Skeletal muscle tissue (tissue), 4 donors: ENCODE measurements around the gene UGT1A6. TPM values are rescaled to one million over a fixed set of nuclear protein-coding genes. Genes with fewer than 3 reads are reported as not detected.
"Not testable (repeated sequence)": the region's sequence is repeated elsewhere in the genome, so short reads cannot be mapped to it uniquely, and the experiment has no call there.

Experiments
- H3K27ac ChIP-seq: one replicate; pipeline ENCODE4 v1.7.0; 2013; ENCODE audit warnings: mild to moderate bottlenecking, low read depth, low read length, inconsistent platforms
- H3K27me3 ChIP-seq, 3 donors: one replicate each; pipeline ENCODE4 v1.7.0; 2013; ENCODE audit warnings: low read length in 3 of 3; ENCODE audit not compliant: control insufficient read depth in 3 of 3, insufficient read depth in 3 of 3
- H3K36me3 ChIP-seq, 3 donors: one replicate each; pipeline ENCODE4 v1.7.0; 2013; ENCODE audit warnings: low read length in 3 of 3; ENCODE audit not compliant: control insufficient read depth in 3 of 3, insufficient read depth in 3 of 3
- H3K4me1 ChIP-seq, 3 donors: one replicate each; pipeline ENCODE4 v1.7.0; 2013; ENCODE audit warnings: low read length in 3 of 3, mild to moderate bottlenecking in 3 of 3; ENCODE audit not compliant: control insufficient read depth in 3 of 3, insufficient read depth in 3 of 3
- H3K4me3 ChIP-seq, 3 donors: one replicate each; pipeline ENCODE4 v1.7.0; 2013; ENCODE audit warnings: low read length in 3 of 3
- H3K9ac ChIP-seq, 3 donors: one replicate each; pipeline ENCODE4 v1.7.0; 2013; ENCODE audit warnings: low read length in 3 of 3, mild to moderate bottlenecking in 3 of 3, moderate library complexity in 2 of 3, low read depth in 1 of 3
- H3K9me3 ChIP-seq, 3 donors: one replicate each; pipeline ENCODE4 v1.7.0; 2013; ENCODE audit warnings: low read length in 3 of 3; ENCODE audit not compliant: control insufficient read depth in 3 of 3
- total RNA-seq: library from RNA; depleted of rRNA; stranded (reverse); fragments of >200 nt; gene quantifications from one replicate; pipeline ENCODE4 v1.2.3, GENCODE V29; 2014
- donor health status: Osteomylitis.

Gene UGT1A6
- total RNA-seq, 1 donor from 2014 or later: 0.52 TPM

DNA sequence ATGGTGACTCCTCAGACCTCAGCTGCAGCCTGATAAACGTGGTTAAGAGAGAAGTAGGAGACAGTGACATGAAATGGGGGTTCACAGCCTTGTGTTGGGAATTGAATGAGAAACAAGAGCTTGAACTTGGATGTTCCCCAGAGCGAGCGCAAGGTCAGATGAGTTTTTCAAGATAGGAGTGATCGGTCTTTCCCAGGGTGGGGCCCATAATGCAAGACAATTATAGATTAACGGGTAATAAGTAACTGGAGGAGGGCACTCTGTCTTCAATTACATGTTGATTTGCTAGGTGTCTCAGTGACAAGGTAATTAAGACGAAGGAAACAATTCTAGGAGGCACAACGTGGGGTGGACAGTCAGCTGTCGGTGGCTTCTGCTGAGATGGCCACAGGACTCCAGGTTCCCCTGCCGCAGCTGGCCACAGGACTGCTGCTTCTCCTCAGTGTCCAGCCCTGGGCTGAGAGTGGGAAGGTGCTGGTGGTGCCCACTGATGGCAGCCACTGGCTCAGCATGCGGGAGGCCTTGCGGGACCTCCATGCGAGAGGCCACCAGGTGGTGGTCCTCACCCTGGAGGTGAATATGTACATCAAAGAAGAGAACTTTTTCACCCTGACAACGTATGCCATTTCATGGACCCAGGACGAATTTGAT is 20.0 kb downstream of the UGT1A6 start, which contains the start of gene UGT1A5:
UGT1A5 (plus strand) TSS at position 297 of the 651 bp plus-strand sequence; CDS start at position 382, 85 bp downstream.
- Histone ChIP-seq H3K27me3 (peaks cover 0 to 11% (median 0%) of the 10 kb centered on the region in 3 donors), H3K9me3 (no peaks in the 10 kb centered on the region), H3K4me3 (no peak within 1 kb of the TSS), H3K36me3 (no peaks in the 10 kb centered on the region), H3K27ac (no peak within 1 kb of the TSS), H3K9ac (no peak within 1 kb of the TSS), H3K4me1 (no peaks in the 10 kb centered on the region)

GRCh38 chr2:233713262-233713615 is 20.5 kb downstream of the UGT1A6 start:
- H3K27ac ChIP-seq: no peak overlapping the region

GRCh38 chr2:233714121-233714520 is 21.4 kb downstream of the UGT1A6 start:
- Histone ChIP-seq H3K4me1 (no peaks in the 10 kb centered on the region), H3K9me3 (no peaks in the 10 kb centered on the region), H3K27ac (no peak overlapping the region), H3K4me3 (no peak overlapping the region), H3K9ac (no peak overlapping the region), H3K27me3 (peaks cover 0 to 11% (median 0%) of the 10 kb centered on the region in 3 donors), H3K36me3 (no peaks in the 10 kb centered on the region)

More at GRCh38 chr2:233713262-233713615, 20.5 kb downstream of the UGT1A6 start:
- no peak overlapping the region for H3K9ac ChIP-seq
- no peak overlapping the region for H3K4me3 ChIP-seq
- peaks cover 0 to 11% (median 0%) of the 10 kb centered on the region in 3 donors for H3K27me3 ChIP-seq
- H3K4me1 ChIP-seq: no peaks in the 10 kb centered on the region
- no peaks in the 10 kb centered on the region for H3K36me3 ChIP-seq
- no peaks in the 10 kb centered on the region for H3K9me3 ChIP-seq

DNA sequence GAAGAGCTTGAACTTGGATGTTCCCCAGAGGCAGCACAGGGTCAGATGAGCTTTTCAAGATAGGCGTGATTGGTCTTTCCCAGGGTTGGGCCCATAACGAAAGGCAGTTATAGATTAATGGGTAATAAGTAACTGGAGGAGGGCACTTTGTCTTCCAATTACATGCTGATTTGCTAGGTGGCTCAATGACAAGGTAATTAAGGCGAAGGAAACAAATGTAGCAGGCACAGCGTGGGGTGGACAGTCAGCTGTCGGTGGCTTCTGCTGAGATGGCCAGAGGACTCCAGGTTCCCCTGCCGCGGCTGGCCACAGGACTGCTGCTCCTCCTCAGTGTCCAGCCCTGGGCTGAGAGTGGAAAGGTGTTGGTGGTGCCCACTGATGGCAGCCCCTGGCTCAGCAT is 25.9 kb downstream of the UGT1A6 start, which contains the start of gene UGT1A4:
UGT1A4 (plus strand) TSS at position 185 of the 400 bp plus-strand sequence; CDS start at position 270, 85 bp downstream.
- Histone ChIP-seq H3K27me3 (peaks cover 0 to 12% (median 0%) of the 10 kb centered on the region in 3 donors), H3K9me3 (peaks cover 0 to 2% (median 0%) of the 10 kb centered on the region in 3 donors), H3K4me3 (no peak within 1 kb of the TSS), H3K27ac (no peak within 1 kb of the TSS), H3K4me1 (no peaks in the 10 kb centered on the region), H3K9ac (no peak within 1 kb of the TSS), H3K36me3 (no peaks in the 10 kb centered on the region)

- no peaks in the 10 kb centered on the region for H3K4me1 ChIP-seq
- no peaks in the 10 kb centered on the region for H3K27me3 ChIP-seq
- H3K9ac ChIP-seq: no peak within 1 kb of the TSS
- H3K27ac ChIP-seq: no peak within 1 kb of the TSS
- H3K9me3 ChIP-seq: no peaks in the 10 kb centered on the region
- H3K4me3 ChIP-seq: no peak within 1 kb of the TSS
- no peaks in the 10 kb centered on the region for H3K36me3 ChIP-seq
Measured at GRCh38 chr2:233728723-233729301, 36.1 kb downstream of the UGT1A6 start, which contains the start of gene UGT1A3. Gene UGT1A3, plus strand, starts transcription at chr2:233729042. Its CDS starts 85 bp downstream, at chr2:233729127.

DNA sequence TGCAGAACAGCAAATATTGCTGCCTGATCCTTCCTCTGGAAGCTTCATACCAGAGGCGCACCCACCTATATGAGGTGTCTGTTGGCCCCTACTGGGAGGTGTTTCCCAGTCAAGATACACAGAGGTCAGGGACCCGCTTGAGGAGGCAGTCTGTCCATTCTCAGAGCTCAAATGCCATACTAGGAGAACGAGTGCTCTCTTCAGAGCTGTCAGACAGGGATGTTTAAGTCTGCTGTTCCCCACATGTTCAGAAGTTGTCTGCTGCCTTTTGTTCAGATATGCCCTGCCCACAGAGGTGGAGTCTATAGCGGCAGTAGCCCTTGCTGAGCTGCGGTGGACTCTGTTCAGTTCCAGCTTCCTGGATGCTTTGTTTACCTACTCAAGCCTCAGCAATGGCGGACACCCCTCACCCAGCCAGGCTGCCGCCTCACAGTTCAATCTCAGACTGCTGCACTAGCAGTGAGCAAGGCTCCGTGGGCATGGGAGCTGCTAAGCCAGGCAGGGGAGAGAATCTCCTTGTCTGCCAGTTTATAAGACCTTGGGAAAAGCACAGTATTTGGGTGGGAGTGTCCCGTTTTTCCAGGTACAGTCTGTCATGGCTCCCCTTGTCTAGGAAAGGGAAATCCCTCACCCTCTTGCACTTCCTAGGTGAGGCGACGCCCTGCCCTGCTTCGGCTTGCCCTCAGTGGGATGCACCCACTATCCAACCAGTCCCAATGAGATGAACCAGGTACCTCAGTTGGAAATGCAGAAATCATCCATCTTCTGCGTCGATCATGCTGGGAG is 44.4 kb downstream of the UGT1A6 start:
- not testable (repeated sequence) for H3K9ac ChIP-seq, H3K9me3 ChIP-seq, H3K27ac ChIP-seq, H3K4me1 ChIP-seq, H3K4me3 ChIP-seq, H3K36me3 ChIP-seq
- H3K27me3 ChIP-seq: peaks cover 0 to 10% (median 0%) of the 10 kb centered on the region in 3 donors

GRCh38 chr2:233740870-233741269 is 48.2 kb downstream of the UGT1A6 start:
- H3K9me3 ChIP-seq: no peaks in the 10 kb centered on the region
- H3K4me3 ChIP-seq: no peak overlapping the region
- H3K27me3 ChIP-seq: peaks cover 0 to 10% (median 0%) of the 10 kb centered on the region in 3 donors
- H3K27ac ChIP-seq: no peak overlapping the region
- no peaks in the 10 kb centered on the region for H3K4me1 ChIP-seq
- no peaks in the 10 kb centered on the region for H3K36me3 ChIP-seq
- no peak overlapping the region for H3K9ac ChIP-seq

DNA sequence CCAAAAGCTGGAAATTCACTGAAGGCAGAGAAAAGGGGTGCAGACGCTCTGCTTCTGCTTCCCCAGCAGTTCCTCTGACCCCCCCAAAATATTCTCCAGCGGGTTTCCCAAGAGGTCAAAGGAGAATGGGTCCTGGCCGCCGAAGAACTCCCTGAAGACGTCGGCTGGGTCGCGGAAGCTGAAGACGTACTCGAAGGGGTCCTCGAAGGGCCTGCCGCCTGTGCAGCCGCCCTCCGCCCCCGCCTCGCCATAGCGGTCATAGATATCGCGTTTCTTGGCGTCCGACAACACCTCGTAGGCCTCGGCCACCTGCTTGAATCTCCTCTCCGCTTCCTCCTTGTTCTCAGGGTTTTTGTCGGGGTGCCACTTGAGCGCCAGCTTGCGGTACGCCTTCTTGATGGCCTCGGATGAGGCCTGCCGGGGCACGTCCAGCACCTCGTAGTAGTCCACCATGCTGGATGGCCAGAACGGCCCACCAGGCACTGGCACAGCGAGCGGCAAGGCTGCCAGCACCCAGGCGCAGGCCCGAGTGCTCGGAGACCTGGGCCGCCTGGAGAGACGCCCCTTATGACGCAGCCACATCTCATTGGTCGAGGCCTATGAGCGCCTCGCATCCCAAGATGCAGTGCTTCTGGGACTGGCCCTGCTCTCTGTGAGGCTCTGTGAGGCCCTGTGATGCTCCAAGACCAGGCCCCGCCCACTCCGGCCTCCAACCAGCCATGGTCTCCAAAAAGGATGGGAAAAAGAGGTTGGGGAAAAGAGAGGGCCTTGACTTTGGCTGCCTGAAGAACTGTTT is 51.0 kb downstream of the UGT1A6 start:
- Histone ChIP-seq H3K27ac (no peak overlapping the region), H3K36me3 (no peaks in the 10 kb centered on the region), H3K4me1 (no peaks in the 10 kb centered on the region), H3K9ac (no peak overlapping the region), H3K4me3 (no peak overlapping the region), H3K9me3 (no peaks in the 10 kb centered on the region), H3K27me3 (peaks cover 0 to 10% (median 0%) of the 10 kb centered on the region in 3 donors)

DNA sequence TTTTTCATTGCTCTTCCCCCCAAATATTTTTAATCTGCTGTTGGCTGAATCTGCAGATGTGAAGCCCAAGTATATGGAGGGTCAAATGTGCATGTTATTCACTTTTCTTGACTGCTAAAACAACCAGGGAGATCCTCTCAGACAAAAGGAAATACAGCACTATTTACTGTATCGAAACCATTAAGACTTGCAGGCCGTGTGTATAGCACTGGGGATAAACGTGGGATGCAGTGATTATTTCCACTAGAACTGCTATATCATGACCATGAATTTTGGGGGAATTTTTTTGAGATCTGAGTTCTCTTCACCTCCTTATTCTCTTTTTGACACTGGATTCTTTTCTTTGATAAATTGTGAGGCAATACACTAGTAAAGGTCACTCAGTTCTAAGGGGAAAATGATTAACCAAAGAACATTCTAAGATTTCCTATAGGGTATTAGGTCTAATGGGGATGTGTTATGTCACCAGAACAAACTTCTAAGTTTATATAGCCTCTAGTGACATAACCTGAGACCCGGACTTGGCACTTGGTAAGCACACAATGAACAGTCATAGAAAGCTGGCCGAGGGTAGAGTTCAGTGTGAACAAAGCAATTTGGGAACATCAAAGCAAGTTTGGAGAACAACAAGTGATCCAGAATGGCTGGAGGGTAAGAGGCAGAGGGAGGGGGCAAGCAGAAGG is 52.5 kb downstream of the UGT1A6 start:
- Histone ChIP-seq H3K27me3 (peaks cover 0 to 10% (median 0%) of the 10 kb centered on the region in 3 donors), H3K27ac (no peak overlapping the region), H3K4me3 (no peak overlapping the region), H3K4me1 (no peaks in the 10 kb centered on the region), H3K9ac (no peak overlapping the region), H3K36me3 (no peaks in the 10 kb centered on the region), H3K9me3 (no peaks in the 10 kb centered on the region)
